Naive B cell (primary cell): Measurements from ENCODE around the gene PROSER1. TPM values are rescaled to one million over a fixed set of nuclear protein-coding genes. Genes with fewer than 3 reads are reported as not detected.
"Not testable (repeated sequence)": the region's sequence is repeated elsewhere in the genome, so short reads cannot be mapped to it uniquely, and the experiment has no call there.

Source experiments
- ATAC-seq, 2 donors: fragments of 150-1000 bp; cut with Tn5 transposase; 2 replicates each; pipeline ENCODE4 v1.10.0; 2021; ENCODE audit warnings: low read depth in 2 of 2, mild to moderate bottlenecking in 2 of 2, moderate library complexity in 2 of 2
- DNase-seq: peaks from one replicate; pipeline ENCODE4 v3.0.0; 2022
- H3K27ac Mint-ChIP-seq, 6 donors: one replicate each; pipeline ENCODE4 v1.8.0; 2020 to 2022; ENCODE audit warnings: mild to moderate bottlenecking in 6 of 6, mixed read lengths in 6 of 6, moderate library complexity in 5 of 6, inconsistent platforms in 2 of 6
- H3K27me3 Mint-ChIP-seq, 3 donors: one replicate each; pipeline ENCODE4 v1.8.0; 2021 to 2022; ENCODE audit warnings: mixed read lengths in 3 of 3, mild to moderate bottlenecking in 1 of 3
- H3K36me3 Mint-ChIP-seq, 2 donors: one replicate each; pipeline ENCODE4 v1.8.0; 2020 to 2022; ENCODE audit warnings: mixed read lengths in 2 of 2, inconsistent platforms in 1 of 2, mild to moderate bottlenecking in 1 of 2
- H3K4me1 Mint-ChIP-seq, 3 donors: one replicate each; pipeline ENCODE4 v1.8.0; 2020 to 2022; ENCODE audit warnings: mixed read lengths in 3 of 3, inconsistent platforms in 1 of 3, mild to moderate bottlenecking in 1 of 3, moderate library complexity in 1 of 3
- H3K4me3 Mint-ChIP-seq, 8 donors: one replicate each; pipeline ENCODE4 v1.8.0; 2020 to 2022; ENCODE audit warnings: mild to moderate bottlenecking in 8 of 8, mixed read lengths in 8 of 8, moderate library complexity in 8 of 8, inconsistent platforms in 2 of 8
- H3K9me3 Mint-ChIP-seq, 7 donors: one replicate each; pipeline ENCODE4 v1.8.0; 2020 to 2022; ENCODE audit warnings: mixed read lengths in 7 of 7, mild to moderate bottlenecking in 5 of 7, inconsistent platforms in 2 of 7, moderate library complexity in 1 of 7
- polyA plus RNA-seq, 6 donors: library from polyadenylated mRNA; unstranded; fragments of 300-500 nt; fragmentation: Illumina TruSeq; gene quantifications; one replicate each; pipeline ENCODE4 v1.2.3, GENCODE V29; 2021; ENCODE audit warnings: low read depth in 6 of 6

Gene PROSER1
- polyA plus RNA-seq, 6 donors from 2014 or later: 3.6 to 19.7 (median 10.5) TPM

DNA sequence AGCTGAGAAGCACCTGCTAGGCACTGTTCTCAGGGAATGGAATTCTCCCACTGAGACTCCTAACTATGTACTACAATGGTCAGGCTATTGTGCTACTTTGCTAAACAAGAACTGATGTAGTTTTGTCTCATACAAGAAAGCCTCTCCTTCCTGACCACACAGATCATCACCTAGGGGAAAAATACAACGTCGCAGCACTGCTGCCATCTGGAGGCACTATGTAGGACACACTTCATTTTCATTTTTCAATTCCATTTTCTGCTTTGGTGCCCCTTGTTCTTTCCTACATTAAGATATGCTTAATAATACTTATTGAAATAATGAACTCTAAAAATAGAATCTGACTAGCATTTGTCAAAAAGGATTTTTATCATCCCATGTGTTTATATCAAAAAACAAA, 21.1 kb downstream of the PROSER1 start:
- DNase-seq: no peak
- no peaks in the 10 kb centered on the region for H3K9me3 Mint-ChIP-seq

DNA sequence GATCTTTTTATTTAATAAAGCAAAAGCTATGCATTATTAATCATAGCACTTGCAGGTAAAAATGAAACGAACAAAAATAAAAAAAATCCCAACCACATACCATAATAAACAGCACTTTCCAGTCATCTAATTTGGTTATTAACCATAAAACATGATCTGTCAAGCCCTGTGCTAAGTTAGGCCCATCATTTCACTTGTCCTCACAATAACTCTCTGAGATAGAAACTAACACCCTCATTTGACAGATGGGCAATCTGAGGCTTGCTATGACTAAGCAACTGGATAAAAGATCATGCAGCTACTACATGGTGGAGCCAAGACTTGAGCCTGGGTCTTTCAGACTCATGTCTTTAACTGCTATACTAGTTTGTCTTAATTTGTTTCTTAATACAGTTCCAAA, 21.8 kb downstream of the PROSER1 start:
- Mint-ChIP-seq H3K9me3 (no peaks in the 10 kb centered on the region), H3K4me1 (no peaks in the 10 kb centered on the region), H3K36me3 (peaks cover 32% of the 10 kb centered on the region in 2 donors), H3K4me3 (no peak overlapping the region), H3K27me3 (no peaks in the 10 kb centered on the region), H3K27ac (no peak overlapping the region)
- ATAC-seq (no peak), DNase-seq (no peak)

More for the DNA sequence above, 21.1 kb downstream of the PROSER1 start:
- Mint-ChIP-seq H3K36me3 (peaks cover 34 to 39% of the 10 kb centered on the region in 2 donors), H3K4me1 (peaks cover 0 to 4% (median 0%) of the 10 kb centered on the region in 3 donors), H3K27me3 (no peaks in the 10 kb centered on the region), H3K27ac (no peak overlapping the region), H3K4me3 (no peak overlapping the region)
- ATAC-seq: no peak

DNA sequence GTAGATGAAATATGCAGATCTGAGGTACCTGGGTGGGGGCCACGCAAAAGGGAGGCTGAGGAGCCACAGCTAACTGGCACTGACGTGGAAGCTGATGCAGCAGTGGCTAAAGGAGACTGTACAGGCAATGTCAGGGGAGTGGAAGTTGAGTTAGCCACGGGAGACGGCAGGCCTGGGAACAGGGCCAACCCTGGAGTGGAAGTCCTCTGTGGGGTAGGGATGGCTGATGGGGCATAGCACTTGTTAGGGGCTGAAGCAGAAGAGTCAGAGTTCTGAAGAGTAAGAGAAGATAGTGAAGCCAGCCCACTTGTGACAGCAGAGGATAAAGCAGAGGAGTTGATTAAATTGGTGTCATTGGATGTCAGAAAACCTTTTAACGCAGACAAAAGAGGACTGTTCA, 24.4 kb downstream of the PROSER1 start:
- no peak for DNase-seq
- Mint-ChIP-seq H3K4me3 (no peak overlapping the region), H3K4me1 (no peaks in the 10 kb centered on the region), H3K27ac (peak overlapping the region in 1 of 6 donors; percentile 13), H3K36me3 (peaks cover 36 to 41% of the 10 kb centered on the region in 2 donors), H3K9me3 (no peaks in the 10 kb centered on the region), H3K27me3 (no peaks in the 10 kb centered on the region)
- ATAC-seq: no peak

- H3K4me3 Mint-ChIP-seq: no peak overlapping the region
- H3K4me1 Mint-ChIP-seq: no peaks in the 10 kb centered on the region
- peak overlapping the region in 1 of 6 donors; percentile 28 for H3K27ac Mint-ChIP-seq
- no peaks in the 10 kb centered on the region for H3K9me3 Mint-ChIP-seq
- no peaks in the 10 kb centered on the region for H3K27me3 Mint-ChIP-seq
- H3K36me3 Mint-ChIP-seq: peaks cover 42 to 46% of the 10 kb centered on the region in 2 donors
- no peak for ATAC-seq
- no peak for DNase-seq
Measured at GRCh38 chr13:39012608-39013007, 25.3 kb downstream of the PROSER1 start.

- H3K4me1 Mint-ChIP-seq, H3K9me3 Mint-ChIP-seq, ATAC-seq, H3K27me3 Mint-ChIP-seq, DNase-seq, H3K27ac Mint-ChIP-seq, H3K4me3 Mint-ChIP-seq: not testable (repeated sequence)
- peaks cover 15 to 18% of the 10 kb centered on the region in 2 donors for H3K36me3 Mint-ChIP-seq
Measured at GRCh38 chr13:39006371-39007111, 31.3 kb downstream of the PROSER1 start.

GRCh38 chr13:38998739-38999138, 39.1 kb downstream of the PROSER1 start:
- H3K4me1 Mint-ChIP-seq: no peaks in the 10 kb centered on the region
- H3K27me3 Mint-ChIP-seq: peaks cover 0 to 5% (median 0%) of the 10 kb centered on the region in 3 donors
- no peak overlapping the region for H3K27ac Mint-ChIP-seq
- no peaks in the 10 kb centered on the region for H3K9me3 Mint-ChIP-seq
- no peaks in the 10 kb centered on the region for H3K36me3 Mint-ChIP-seq
- DNase-seq (no peak), ATAC-seq (no peak)
- no peak overlapping the region for H3K4me3 Mint-ChIP-seq

- Mint-ChIP-seq H3K27me3 (peaks cover 0 to 20% (median 0%) of the 10 kb centered on the region in 3 donors), H3K4me3 (no peak overlapping the region), H3K9me3 (no peaks in the 10 kb centered on the region), H3K36me3 (no peaks in the 10 kb centered on the region), H3K27ac (no peak overlapping the region), H3K4me1 (no peaks in the 10 kb centered on the region)
- ATAC-seq: no peak
- DNase-seq: no peak
Measured at GRCh38 chr13:38993381-38993780, 44.5 kb downstream of the PROSER1 start.

GRCh38 chr13:38990693-38991092, 47.2 kb downstream of the PROSER1 start, which contains the start of gene STOML3:
TSS of gene STOML3 (minus strand) at chr13:38990831. CDS start at chr13:38990721, 110 bp downstream.
- no peak within 1 kb of the TSS for H3K27ac Mint-ChIP-seq
- no peak for DNase-seq
- no peaks in the 10 kb centered on the region for H3K9me3 Mint-ChIP-seq
- no peak within 1 kb of the TSS for H3K4me3 Mint-ChIP-seq
- H3K27me3 Mint-ChIP-seq: peaks cover 0 to 20% (median 0%) of the 10 kb centered on the region in 3 donors
- H3K4me1 Mint-ChIP-seq: no peaks in the 10 kb centered on the region
- ATAC-seq: no peak
- H3K36me3 Mint-ChIP-seq: no peaks in the 10 kb centered on the region

- Mint-ChIP-seq H3K27me3 (peaks cover 14 to 18% (median 14%) of the 10 kb centered on the region in 3 donors), H3K36me3 (no peaks in the 10 kb centered on the region), H3K27ac (no peak overlapping the region), H3K4me3 (no peak overlapping the region), H3K9me3 (peaks cover 11 to 30% (median 20%) of the 10 kb centered on the region in 7 donors), H3K4me1 (no peaks in the 10 kb centered on the region)
- no peak for DNase-seq
- no peak for ATAC-seq
Measured at GRCh38 chr13:38981096-38981495, 56.8 kb downstream of the PROSER1 start.

GRCh38 chr13:38980750-38981078, 57.2 kb downstream of the PROSER1 start:
- peaks cover 14 to 18% (median 14%) of the 10 kb centered on the region in 3 donors for H3K27me3 Mint-ChIP-seq
- H3K4me1 Mint-ChIP-seq: no peaks in the 10 kb centered on the region
- DNase-seq (no peak), ATAC-seq (no peak)
- no peak overlapping the region for H3K4me3 Mint-ChIP-seq
- H3K9me3 Mint-ChIP-seq: peaks cover 11 to 30% (median 20%) of the 10 kb centered on the region in 7 donors
- H3K27ac Mint-ChIP-seq: no peak overlapping the region
- H3K36me3 Mint-ChIP-seq: no peaks in the 10 kb centered on the region

GRCh38 chr13:38979891-38980749, 57.8 kb downstream of the PROSER1 start:
- Mint-ChIP-seq H3K27ac (no peak overlapping the region), H3K4me1 (no peaks in the 10 kb centered on the region), H3K4me3 (no peak overlapping the region), H3K36me3 (no peaks in the 10 kb centered on the region), H3K9me3 (peaks cover 11 to 30% (median 20%) of the 10 kb centered on the region in 7 donors), H3K27me3 (peaks cover 14 to 18% (median 14%) of the 10 kb centered on the region in 3 donors)
- DNase-seq: no peak
- ATAC-seq: no peak

DNA sequence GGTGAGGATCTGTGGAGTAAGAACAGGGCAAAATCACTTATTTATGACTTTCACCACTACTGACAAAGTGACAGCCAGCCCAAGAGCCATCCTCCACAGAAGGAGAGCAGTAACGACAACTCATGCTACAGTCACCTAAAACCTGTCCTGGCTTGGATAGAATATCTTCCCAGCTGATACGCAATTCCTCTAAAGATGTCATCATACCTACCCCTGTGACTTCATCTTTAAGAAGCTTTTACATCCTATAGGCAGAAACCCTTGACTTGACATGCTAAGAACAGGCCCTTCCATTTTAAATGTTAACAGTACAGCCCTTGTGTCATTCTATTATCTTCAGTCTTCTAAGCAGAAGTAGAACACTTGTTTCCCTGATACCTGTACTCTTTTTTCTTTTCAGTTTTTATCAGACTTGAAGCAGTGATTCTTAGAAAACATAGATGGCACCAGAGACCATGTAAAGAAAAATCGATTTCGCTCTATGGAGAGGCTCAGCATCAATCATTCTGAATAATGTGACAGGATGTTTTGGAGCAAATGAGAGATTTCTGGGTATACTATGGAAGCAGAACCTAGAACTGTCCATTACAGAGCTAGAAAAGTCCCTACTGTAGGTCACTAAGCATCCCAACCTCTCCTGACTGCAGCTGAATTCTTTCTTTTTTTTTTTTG, 67.4 kb downstream of the PROSER1 start:
- no peaks in the 10 kb centered on the region for H3K36me3 Mint-ChIP-seq
- no peak overlapping the region for H3K4me3 Mint-ChIP-seq
- peaks cover 5 to 13% (median 7%) of the 10 kb centered on the region in 3 donors for H3K27me3 Mint-ChIP-seq
- no peak for ATAC-seq
- H3K27ac Mint-ChIP-seq: no peak overlapping the region
- H3K9me3 Mint-ChIP-seq: no peaks in the 10 kb centered on the region
- no peak for DNase-seq
- H3K4me1 Mint-ChIP-seq: no peaks in the 10 kb centered on the region

GRCh38 chr13:38969187-38969586, 68.7 kb downstream of the PROSER1 start:
- H3K27ac Mint-ChIP-seq: no peak overlapping the region
- no peak overlapping the region for H3K4me3 Mint-ChIP-seq
- no peaks in the 10 kb centered on the region for H3K4me1 Mint-ChIP-seq
- H3K36me3 Mint-ChIP-seq: no peaks in the 10 kb centered on the region
- DNase-seq (no peak), ATAC-seq (no peak)
- H3K9me3 Mint-ChIP-seq: peaks cover 0 to 2% (median 0%) of the 10 kb centered on the region in 7 donors
- H3K27me3 Mint-ChIP-seq: peaks cover 7 to 16% (median 11%) of the 10 kb centered on the region in 3 donors
